Muscle of arm (tissue), 12 donors: ENCODE data around the gene ZWILCH. TPM values are rescaled to one million over a fixed set of nuclear protein-coding genes. Genes with fewer than 3 reads are reported as not detected.

ENCODE experiments used
- DNase-seq: peaks from one replicate; pipeline ENCODE4 v3.0.0-alpha.2; 2013
- polyA plus RNA-seq, 12 donors: library from polyadenylated mRNA; unstranded; fragments of 120-200 nt; gene quantifications; one replicate each; pipeline ENCODE4 v1.2.1, GENCODE V29; 2013; ENCODE audit not compliant: insufficient read length in 12 of 12

The ZWILCH gene
- polyA plus RNA-seq, 12 donors, result 10.5 to 29.7 (median 18.3) TPM; not detected in 1

GRCh38 chr15:66535056-66535455, 29.9 kb downstream of the ZWILCH start:
- DNase-seq, result no peak

- DNase-seq, result no peak
Measured at GRCh38 chr15:66542896-66543295, 37.8 kb downstream of the ZWILCH start.

- DNase-seq, result no peak
Measured at GRCh38 chr15:66545255-66545654, 40.1 kb downstream of the ZWILCH start.

- DNase-seq, result no peak
Measured at GRCh38 chr15:66555685-66556084, 50.6 kb downstream of the ZWILCH start.

- no peak for DNase-seq
Measured at GRCh38 chr15:66558271-66558670, 53.1 kb downstream of the ZWILCH start.

- DNase-seq, result no peak
Measured at GRCh38 chr15:66560856-66561525, 55.9 kb downstream of the ZWILCH start.

GRCh38 chr15:66563126-66563525, 58.0 kb downstream of the ZWILCH start:
- DNase-seq, result no peak

- no peak for DNase-seq
Measured at GRCh38 chr15:66563566-66564110, 58.5 kb downstream of the ZWILCH start.

- no peak for DNase-seq
Measured at GRCh38 chr15:66564136-66565041, 59.3 kb downstream of the ZWILCH start.

- DNase-seq, result no peak
Measured at GRCh38 chr15:66565141-66565641, 60.1 kb downstream of the ZWILCH start.

- DNase-seq, result no peak
Measured at GRCh38 chr15:66565741-66566144, 60.6 kb downstream of the ZWILCH start, which contains the start of gene LCTL. Gene LCTL (minus strand): TSS chr15:66565998. CDS start chr15:66565365, 633 bp downstream.

GRCh38 chr15:66566963-66567531, 61.9 kb downstream of the ZWILCH start:
- peak; percentile 66 for DNase-seq

GRCh38 chr15:66567897-66568296, 62.8 kb downstream of the ZWILCH start:
- no peak for DNase-seq

- DNase-seq, result no peak
Measured at GRCh38 chr15:66569461-66570137, 64.5 kb downstream of the ZWILCH start.

- no peak for DNase-seq
Measured at GRCh38 chr15:66570327-66570726, 65.2 kb downstream of the ZWILCH start.

GRCh38 chr15:66570842-66571478, 65.8 kb downstream of the ZWILCH start:
- DNase-seq, result no peak

- DNase-seq, result no peak
Measured at GRCh38 chr15:66572146-66572545, 67.0 kb downstream of the ZWILCH start.

GRCh38 chr15:66573348-66573718, 68.2 kb downstream of the ZWILCH start:
- DNase-seq, result no peak

- peak; percentile 90 for DNase-seq
Measured at GRCh38 chr15:66573719-66574595, 68.8 kb downstream of the ZWILCH start.

GRCh38 chr15:66574596-66574950, 69.4 kb downstream of the ZWILCH start:
- peak; percentile 65 for DNase-seq
